ENCODE measurements around the gene CHAD.

The CHAD gene

GRCh38 chr17:50508573-50509460, 40.1 kb upstream of the CHAD start:
- H3K9me3 ChIP-seq (ENCODE audit: low read depth, low read length) = no peaks in the 10 kb centered on the region
- H3K4me3 ChIP-seq = no peak overlapping the region
- no peaks in the 10 kb centered on the region for H3K36me3 ChIP-seq (ENCODE audit: insufficient read depth, low read length)
- no peak for DNase-seq (ENCODE audit: low read depth, low spot score)
- H3K9ac ChIP-seq (ENCODE audit: insufficient read length) = no peak overlapping the region
- no peak for TF ChIP-seq EZH2 (IDR thresholded peaks at IDR 0.05)
- TF ChIP-seq POLR2AphosphoS5 (IDR thresholded peaks at IDR 0.05; ENCODE audit: borderline replicate concordance, low read depth, low read length) = no peak
- TF ChIP-seq FOXP2 (optimal IDR thresholded peaks at IDR 0.05; ENCODE audit: control extremely low read depth, extremely low read length, insufficient read depth) = no peak
- H3K27ac ChIP-seq = no peak overlapping the region

DNA sequence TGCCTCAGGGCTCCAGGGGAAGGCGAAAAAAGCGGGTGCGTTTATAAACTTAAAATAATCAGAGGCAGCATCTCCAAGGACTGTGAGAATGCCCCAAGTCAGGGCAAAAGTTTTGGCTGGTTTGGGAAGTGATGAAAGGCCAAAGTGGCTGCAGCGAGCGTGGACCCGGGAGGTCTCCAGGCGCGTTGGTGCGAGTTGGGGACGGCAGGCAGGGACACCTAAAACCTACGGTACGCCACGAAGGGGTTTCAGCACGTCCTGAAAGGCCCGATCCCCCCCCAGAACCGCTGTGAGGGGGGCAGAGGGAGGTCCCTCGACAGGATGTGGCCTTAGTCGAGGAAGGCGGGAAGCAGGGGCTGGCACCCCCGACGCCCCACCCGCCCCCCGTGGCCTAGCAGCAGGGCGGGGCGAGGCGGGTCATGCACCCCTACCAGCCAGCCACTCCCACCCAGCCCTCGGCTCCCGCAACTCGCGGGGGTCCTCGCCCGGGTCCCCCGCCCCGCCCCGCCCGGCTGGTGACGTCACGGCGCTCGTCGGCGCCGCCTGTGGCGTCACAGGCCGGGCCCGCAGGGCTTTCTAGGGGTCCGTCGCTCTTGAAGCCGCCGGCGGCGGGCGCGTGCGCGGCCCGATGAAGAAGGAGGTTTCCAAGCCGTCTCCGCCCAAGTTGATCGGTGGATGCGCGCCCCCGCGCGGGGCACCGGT, 39.3 kb upstream of the CHAD start, which contains the start of gene MYCBPAP:
Gene MYCBPAP, plus strand, starts transcription at position 569 of the 702 bp plus-strand sequence. CDS start 236 bp downstream, outside the sequence.
- no peak for TF ChIP-seq POLR2AphosphoS5 (IDR thresholded peaks at IDR 0.05; ENCODE audit: borderline replicate concordance, low read depth, low read length)
- no peak for TF ChIP-seq EZH2 (IDR thresholded peaks at IDR 0.05)
- TF ChIP-seq FOXP2 (optimal IDR thresholded peaks at IDR 0.05; ENCODE audit: control extremely low read depth, extremely low read length, insufficient read depth) = no peak
- H3K36me3 ChIP-seq (ENCODE audit: insufficient read depth, low read length) = no peaks in the 10 kb centered on the region
- H3K4me3 ChIP-seq = no peak within 1 kb of the TSS
- DNase-seq (ENCODE audit: low read depth, low spot score) = no peak
- no peak within 1 kb of the TSS for H3K9ac ChIP-seq (ENCODE audit: insufficient read length)
- no peak within 1 kb of the TSS for H3K27ac ChIP-seq
- H3K9me3 ChIP-seq (ENCODE audit: low read depth, low read length) = no peaks in the 10 kb centered on the region

DNA sequence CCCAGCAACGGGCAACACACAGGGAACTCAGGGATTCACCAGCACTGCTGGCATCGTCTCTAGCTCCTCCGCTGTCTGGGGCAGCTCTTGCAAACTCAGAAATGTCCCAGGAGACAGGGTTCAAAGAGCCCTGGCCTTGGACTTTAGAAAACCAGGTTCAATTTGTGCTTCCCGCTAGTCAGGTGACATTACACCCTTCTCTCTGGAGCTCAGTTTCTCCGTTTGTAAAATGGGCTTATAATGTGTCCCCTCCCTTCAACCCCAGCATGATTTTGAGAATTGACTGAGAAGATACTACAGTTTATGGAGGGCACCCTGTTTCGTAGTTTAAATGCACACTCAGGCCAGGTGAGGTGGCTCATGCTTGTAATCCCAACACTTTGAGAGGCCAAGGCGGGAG, 37.6 kb upstream of the CHAD start:
- TF ChIP-seq POLR2AphosphoS5 (IDR thresholded peaks at IDR 0.05; ENCODE audit: borderline replicate concordance, low read depth, low read length) (no peak), EZH2 (IDR thresholded peaks at IDR 0.05) (no peak), FOXP2 (optimal IDR thresholded peaks at IDR 0.05; ENCODE audit: control extremely low read depth, extremely low read length, insufficient read depth) (no peak)
- Histone ChIP-seq H3K9me3 (ENCODE audit: low read depth, low read length) (no peaks in the 10 kb centered on the region), H3K36me3 (ENCODE audit: insufficient read depth, low read length) (no peaks in the 10 kb centered on the region), H3K9ac (ENCODE audit: insufficient read length) (no peak overlapping the region), H3K27ac (no peak overlapping the region), H3K4me3 (no peak overlapping the region)
- DNase-seq (ENCODE audit: low read depth, low spot score) = no peak

- Histone ChIP-seq H3K9ac (ENCODE audit: insufficient read length) (no peak overlapping the region), H3K36me3 (ENCODE audit: insufficient read depth, low read length) (no peaks in the 10 kb centered on the region), H3K27ac (no peak overlapping the region), H3K4me3 (no peak overlapping the region), H3K9me3 (ENCODE audit: low read depth, low read length) (no peaks in the 10 kb centered on the region)
- TF ChIP-seq FOXP2 (optimal IDR thresholded peaks at IDR 0.05; ENCODE audit: control extremely low read depth, extremely low read length, insufficient read depth) = no peak
- no peak for TF ChIP-seq EZH2 (IDR thresholded peaks at IDR 0.05)
- no peak for TF ChIP-seq POLR2AphosphoS5 (IDR thresholded peaks at IDR 0.05; ENCODE audit: borderline replicate concordance, low read depth, low read length)
- no peak for DNase-seq (ENCODE audit: low read depth, low spot score)
Observed at GRCh38 chr17:50505591-50506130, 37.0 kb upstream of the CHAD start.

- no peak for DNase-seq (ENCODE audit: low read depth, low spot score)
- H3K27ac ChIP-seq = no peak overlapping the region
- no peak overlapping the region for H3K9ac ChIP-seq (ENCODE audit: insufficient read length)
- H3K9me3 ChIP-seq (ENCODE audit: low read depth, low read length) = no peaks in the 10 kb centered on the region
- H3K36me3 ChIP-seq (ENCODE audit: insufficient read depth, low read length) = no peaks in the 10 kb centered on the region
- no peak for TF ChIP-seq FOXP2 (optimal IDR thresholded peaks at IDR 0.05; ENCODE audit: control extremely low read depth, extremely low read length, insufficient read depth)
- no peak for TF ChIP-seq POLR2AphosphoS5 (IDR thresholded peaks at IDR 0.05; ENCODE audit: borderline replicate concordance, low read depth, low read length)
- TF ChIP-seq EZH2 (IDR thresholded peaks at IDR 0.05) = no peak
- H3K4me3 ChIP-seq = no peak overlapping the region
Observed at GRCh38 chr17:50502301-50502990, 33.8 kb upstream of the CHAD start.

GRCh38 chr17:50501054-50501453, 32.4 kb upstream of the CHAD start:
- Histone ChIP-seq H3K4me3 (no peak overlapping the region), H3K27ac (no peak overlapping the region), H3K36me3 (ENCODE audit: insufficient read depth, low read length) (no peaks in the 10 kb centered on the region), H3K9ac (ENCODE audit: insufficient read length) (no peak overlapping the region), H3K9me3 (ENCODE audit: low read depth, low read length) (no peaks in the 10 kb centered on the region)
- DNase-seq (ENCODE audit: low read depth, low spot score) = no peak
- no peak for TF ChIP-seq EZH2 (IDR thresholded peaks at IDR 0.05)
- no peak for TF ChIP-seq POLR2AphosphoS5 (IDR thresholded peaks at IDR 0.05; ENCODE audit: borderline replicate concordance, low read depth, low read length)
- TF ChIP-seq FOXP2 (optimal IDR thresholded peaks at IDR 0.05; ENCODE audit: control extremely low read depth, extremely low read length, insufficient read depth) = no peak

DNA sequence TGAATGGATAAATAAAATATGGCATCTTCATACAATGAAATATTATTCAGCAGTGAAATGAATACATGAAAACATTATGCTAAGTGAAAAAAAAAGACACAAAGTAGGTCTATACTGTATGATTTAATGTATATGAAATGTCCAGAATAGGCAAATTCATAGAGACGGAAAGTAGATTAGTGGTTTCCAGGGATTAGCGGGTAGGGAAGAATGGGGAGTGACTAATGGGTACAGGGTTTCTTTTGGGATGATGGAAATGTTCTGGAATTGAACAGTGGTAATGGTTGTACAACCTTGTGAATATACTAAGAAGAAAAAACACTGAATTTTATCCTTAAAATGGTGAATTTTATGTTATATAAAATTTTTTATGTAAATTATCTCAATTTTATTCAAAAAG, 31.0 kb upstream of the CHAD start:
- no peak overlapping the region for H3K9ac ChIP-seq (ENCODE audit: insufficient read length)
- no peak overlapping the region for H3K27ac ChIP-seq
- no peaks in the 10 kb centered on the region for H3K36me3 ChIP-seq (ENCODE audit: insufficient read depth, low read length)
- no peak for DNase-seq (ENCODE audit: low read depth, low spot score)
- no peak overlapping the region for H3K4me3 ChIP-seq
- TF ChIP-seq EZH2 (IDR thresholded peaks at IDR 0.05) (no peak), FOXP2 (optimal IDR thresholded peaks at IDR 0.05; ENCODE audit: control extremely low read depth, extremely low read length, insufficient read depth) (no peak), POLR2AphosphoS5 (IDR thresholded peaks at IDR 0.05; ENCODE audit: borderline replicate concordance, low read depth, low read length) (no peak)
- H3K9me3 ChIP-seq (ENCODE audit: low read depth, low read length) = no peaks in the 10 kb centered on the region

DNA sequence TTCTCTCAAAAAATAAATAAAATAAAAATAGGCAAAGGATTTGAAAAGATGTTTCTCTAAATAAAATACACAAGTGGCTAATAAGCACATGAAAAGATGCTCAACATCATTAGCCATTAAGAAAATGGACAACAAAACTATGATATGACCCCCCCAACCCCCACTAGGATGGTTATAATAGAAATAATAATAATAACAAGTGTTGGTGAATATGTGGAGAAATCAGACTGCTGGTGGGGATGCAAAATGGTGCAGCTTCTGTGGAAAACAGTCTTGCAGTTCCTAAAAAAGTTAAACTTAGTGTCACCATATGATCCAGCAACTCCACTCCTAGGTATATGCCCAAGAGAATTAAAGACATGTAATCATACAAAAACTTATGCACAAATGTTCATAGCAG, 30.6 kb upstream of the CHAD start:
- no peak overlapping the region for H3K4me3 ChIP-seq
- DNase-seq (ENCODE audit: low read depth, low spot score) = no peak
- no peak overlapping the region for H3K27ac ChIP-seq
- no peaks in the 10 kb centered on the region for H3K36me3 ChIP-seq (ENCODE audit: insufficient read depth, low read length)
- no peaks in the 10 kb centered on the region for H3K9me3 ChIP-seq (ENCODE audit: low read depth, low read length)
- no peak overlapping the region for H3K9ac ChIP-seq (ENCODE audit: insufficient read length)
- TF ChIP-seq POLR2AphosphoS5 (IDR thresholded peaks at IDR 0.05; ENCODE audit: borderline replicate concordance, low read depth, low read length) (no peak), EZH2 (IDR thresholded peaks at IDR 0.05) (no peak), FOXP2 (optimal IDR thresholded peaks at IDR 0.05; ENCODE audit: control extremely low read depth, extremely low read length, insufficient read depth) (no peak)
